GM12892 (cell line): ENCODE results near the gene ADH1A.

ENCODE experiments used
- POLR2A ChIP-seq: IDR thresholded peaks from 2 replicates; pipeline ENCODE4 v1.6.1; 2011; ENCODE audit warnings: low read depth, low read length, control low read depth
- TAF1 ChIP-seq: IDR thresholded peaks from 2 replicates; pipeline ENCODE4 v1.6.1; 2011; ENCODE audit warnings: low read depth, mild to moderate bottlenecking, control low read depth, low read length, borderline replicate concordance

GRCh38 chr4:99336553-99336952, 45.8 kb upstream of the ADH1A start:
- TF ChIP-seq TAF1 = no peak
- TF ChIP-seq POLR2A = no peak
